EL (cell line): ENCODE measurements around the gene SLC66A2.
A peak's percentile ranks its signal among the peaks of the same experiment; 100 is the strongest.
"Not testable (repeated sequence)": the region's sequence is repeated elsewhere in the genome, so short reads cannot be mapped to it uniquely, and the experiment has no call there.

Source experiments
- DNase-seq: peaks from one replicate; pipeline ENCODE4 v3.0.0-alpha.2; 2016

Gene SLC66A2

GRCh38 chr18:79877163-79878091 lies 74.0 kb downstream of the SLC66A2 start:
- no peak for DNase-seq

- DNase-seq = no peak
These were observed 75.0 kb downstream of the SLC66A2 start for GRCh38 chr18:79876497-79876896.

GRCh38 chr18:79875931-79876461 lies 75.5 kb downstream of the SLC66A2 start:
- no peak for DNase-seq

- DNase-seq = no peak
These were observed 75.9 kb downstream of the SLC66A2 start for GRCh38 chr18:79875531-79875919.

- no peak for DNase-seq
These were observed 76.6 kb downstream of the SLC66A2 start for GRCh38 chr18:79874553-79875530.

- no peak for DNase-seq
These were observed 77.9 kb downstream of the SLC66A2 start for GRCh38 chr18:79873449-79874110.

GRCh38 chr18:79872527-79873444 lies 78.7 kb downstream of the SLC66A2 start:
- DNase-seq = no peak

- no peak for DNase-seq
These were observed 79.9 kb downstream of the SLC66A2 start for GRCh38 chr18:79871481-79872091.

- no peak for DNase-seq
These were observed 80.4 kb downstream of the SLC66A2 start for GRCh38 chr18:79871026-79871390.

- no peak for DNase-seq
These were observed 81.0 kb downstream of the SLC66A2 start for GRCh38 chr18:79870301-79871025.

- DNase-seq = no peak
These were observed 81.7 kb downstream of the SLC66A2 start for GRCh38 chr18:79869591-79870300.

GRCh38 chr18:79868811-79869541 lies 82.5 kb downstream of the SLC66A2 start:
- DNase-seq = no peak

- DNase-seq = no peak
These were observed 83.2 kb downstream of the SLC66A2 start for GRCh38 chr18:79868168-79868784.

- no peak for DNase-seq
These were observed 83.8 kb downstream of the SLC66A2 start for GRCh38 chr18:79867666-79868065.

GRCh38 chr18:79866889-79867574 lies 84.4 kb downstream of the SLC66A2 start:
- DNase-seq = peak; percentile 18

GRCh38 chr18:79865951-79866350 lies 85.5 kb downstream of the SLC66A2 start:
- DNase-seq = not testable (repeated sequence)

- DNase-seq = not testable (repeated sequence)
These were observed 86.5 kb downstream of the SLC66A2 start for GRCh38 chr18:79864955-79865354.
